GM19468 (cell line): Measurements from ENCODE around the gene NIPSNAP2.
"Not testable (repeated sequence)": the region's sequence is repeated elsewhere in the genome, so short reads cannot be mapped to it uniquely, and the experiment has no call there.

Source experiments
- ATAC-seq: cut with Tn5 transposase; IDR thresholded peaks from one replicate; pipeline ENCODE4 v1.9.1; 2021; ENCODE audit warnings: mild to moderate bottlenecking, moderate library complexity, moderate number of reproducible peaks; ENCODE audit not compliant: unreplicated experiment; ENCODE audit errors: extremely low read depth

The NIPSNAP2 gene

GRCh38 chr7:55964261-55965099 is at the start of gene NIPSNAP2:
Gene NIPSNAP2, plus strand, starts transcription at chr7:55964585. Its CDS starts 25 bp downstream, at chr7:55964610.
- ATAC-seq: peak; percentile 74

- no peak for ATAC-seq
Observed at GRCh38 chr7:55917771-55918170, 46.6 kb upstream of the NIPSNAP2 start.

GRCh38 chr7:55928006-55928767 is 36.2 kb upstream of the NIPSNAP2 start:
- ATAC-seq: no peak

GRCh38 chr7:55931421-55932151 is 32.8 kb upstream of the NIPSNAP2 start:
- no peak for ATAC-seq

- ATAC-seq: no peak
Observed at GRCh38 chr7:55939514-55940123, 24.8 kb upstream of the NIPSNAP2 start.

GRCh38 chr7:55946545-55946944 is 17.8 kb upstream of the NIPSNAP2 start:
- no peak for ATAC-seq

GRCh38 chr7:55951637-55952351 is 12.6 kb upstream of the NIPSNAP2 start, which contains the start of gene MRPS17:
Gene MRPS17, plus strand, starts transcription at chr7:55951877. Its CDS starts 1,319 bp downstream, at chr7:55953196.
- ATAC-seq: peak; percentile 100

GRCh38 chr7:55952352-55952671 is 12.1 kb upstream of the NIPSNAP2 start:
- not testable (repeated sequence) for ATAC-seq

- no peak for ATAC-seq
Observed at GRCh38 chr7:55953707-55954475, 10.5 kb upstream of the NIPSNAP2 start.

GRCh38 chr7:55957190-55957589 is 7.2 kb upstream of the NIPSNAP2 start:
- ATAC-seq: no peak

- ATAC-seq: no peak
Observed at GRCh38 chr7:55962014-55962413, 2.4 kb upstream of the NIPSNAP2 start.

GRCh38 chr7:55963584-55964168 is 709 bp upstream of the NIPSNAP2 start:
- ATAC-seq: no peak

- ATAC-seq: no peak
Observed at GRCh38 chr7:55965100-55965470, 700 bp downstream of the NIPSNAP2 start.

- ATAC-seq: no peak
Observed at GRCh38 chr7:55965805-55966421, 1.5 kb downstream of the NIPSNAP2 start.

GRCh38 chr7:55966851-55967250 is 2.5 kb downstream of the NIPSNAP2 start:
- no peak for ATAC-seq

- no peak for ATAC-seq
Observed at GRCh38 chr7:55969391-55969790, 5.0 kb downstream of the NIPSNAP2 start.

GRCh38 chr7:55970561-55970960 is 6.2 kb downstream of the NIPSNAP2 start:
- ATAC-seq: no peak

- ATAC-seq: no peak
Observed at GRCh38 chr7:55970978-55971377, 6.6 kb downstream of the NIPSNAP2 start.
